ENCODE data around the gene TTYH2.

DNA sequence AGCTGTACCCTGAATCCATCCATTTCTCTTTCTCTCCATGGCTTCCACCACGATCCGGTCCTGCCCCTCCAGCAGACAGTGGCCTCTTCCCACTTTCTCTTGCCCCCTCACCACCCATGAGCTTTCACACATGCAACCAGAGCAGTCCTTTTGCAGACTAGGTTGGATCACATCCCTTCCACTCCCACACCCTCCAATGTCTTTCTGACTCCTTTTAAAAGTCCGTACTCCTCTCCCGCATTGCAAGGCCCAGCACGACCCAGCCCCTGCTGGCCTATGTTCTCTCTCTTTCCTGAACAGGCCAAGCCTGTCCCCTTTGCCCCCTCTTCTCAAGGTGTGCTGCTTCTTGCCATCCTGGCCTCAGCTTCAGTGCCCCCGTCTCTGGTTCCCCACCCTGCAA is 38.2 kb downstream of the TTYH2 start:
- TF ChIP-seq GATA3 (IDR thresholded peaks at IDR 0.05; ENCODE audit: low read depth, low read length) (no peak), GATA2 (IDR thresholded peaks at IDR 0.05; ENCODE audit: low read depth, low read length) (no peak)

Measured in SH-SY5Y (cell line).